Heart left ventricle (tissue), 13 donors: ENCODE results near the gene CDC123.

Experiments
- POLR2A ChIP-seq, 2 donors: fragments of 450-650 bp; IDR thresholded peaks; one replicate each; pipeline ENCODE4 v1.6.1; 2017; ENCODE audit warnings: antibody characterized with exemption in 2 of 2, mild to moderate bottlenecking in 2 of 2, moderate library complexity in 2 of 2
- TF ChIP-seq, protein P1 (sequence below), 12 donors: fragments of 200-600 bp; sonication (generic) in 4 of 12; IDR thresholded peaks; one replicate each; pipeline versions ENCODE4 v1.5.0 to v1.8.0; 2018 to 2022; ENCODE audit warnings: antibody characterized with exemption in 12 of 12, mild to moderate bottlenecking in 5 of 12
- donor health status: ischemic (EF 13 %, LVEDD 7.1; RV severe dilation, severe dysfunction).
- donor health status: DM: no; HTN: yes; CAD: no.
- donor health status: DM: no; HTN: no; CAD: no.
- donor health status: ischemic (EF 25% LVEDD 6.9; RV normal size, moderate dysfunction).
- donor health status: ischemic (EF 25% LVEDD 5.7; RV mildly dilated, moderate dysfunction).
- donor health status: ischemic (EF 35%, LVEDD 5.7; RV mildly dilated, moderate dysfunction).
- donor health status: nonischemic (EF 11% LVEDD 7.7; RV severe dilation, severe dysfunction).
- donor health status: DM: yes; HTN: yes; CAD: no.
- donor health status: PGD.
- donor health status: ischemic (EF 29% LVEDD 5.4; RV normal size, mild dysfunction).
- donor health status: nonischemic (EF 23%, LVEDD 6.1; RV moderate dilation, normal function).

DNA sequence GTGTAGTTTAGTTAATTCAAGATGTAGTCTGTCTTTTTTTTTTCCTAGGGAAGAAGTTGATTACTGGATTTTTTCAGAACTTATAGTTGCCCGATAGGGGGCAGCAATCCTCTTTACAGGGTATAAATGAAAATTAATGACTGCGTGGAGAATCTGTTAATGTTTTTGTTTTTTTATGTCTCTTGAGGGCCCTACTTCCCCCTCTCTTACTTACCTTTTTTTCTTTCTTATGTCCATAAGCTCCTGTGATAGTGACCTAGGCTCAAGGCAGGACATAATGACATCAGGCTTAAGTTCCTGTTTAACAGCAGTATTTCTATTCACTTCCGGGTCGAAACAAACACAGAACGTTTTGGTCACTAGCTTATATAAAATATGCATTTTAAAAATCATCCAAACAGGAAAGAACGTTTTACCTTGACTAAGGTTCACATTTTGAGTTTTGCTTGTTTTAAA, 18.8 kb downstream of the CDC123 start:
- TF ChIP-seq, protein P1, sequence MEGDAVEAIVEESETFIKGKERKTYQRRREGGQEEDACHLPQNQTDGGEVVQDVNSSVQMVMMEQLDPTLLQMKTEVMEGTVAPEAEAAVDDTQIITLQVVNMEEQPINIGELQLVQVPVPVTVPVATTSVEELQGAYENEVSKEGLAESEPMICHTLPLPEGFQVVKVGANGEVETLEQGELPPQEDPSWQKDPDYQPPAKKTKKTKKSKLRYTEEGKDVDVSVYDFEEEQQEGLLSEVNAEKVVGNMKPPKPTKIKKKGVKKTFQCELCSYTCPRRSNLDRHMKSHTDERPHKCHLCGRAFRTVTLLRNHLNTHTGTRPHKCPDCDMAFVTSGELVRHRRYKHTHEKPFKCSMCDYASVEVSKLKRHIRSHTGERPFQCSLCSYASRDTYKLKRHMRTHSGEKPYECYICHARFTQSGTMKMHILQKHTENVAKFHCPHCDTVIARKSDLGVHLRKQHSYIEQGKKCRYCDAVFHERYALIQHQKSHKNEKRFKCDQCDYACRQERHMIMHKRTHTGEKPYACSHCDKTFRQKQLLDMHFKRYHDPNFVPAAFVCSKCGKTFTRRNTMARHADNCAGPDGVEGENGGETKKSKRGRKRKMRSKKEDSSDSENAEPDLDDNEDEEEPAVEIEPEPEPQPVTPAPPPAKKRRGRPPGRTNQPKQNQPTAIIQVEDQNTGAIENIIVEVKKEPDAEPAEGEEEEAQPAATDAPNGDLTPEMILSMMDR (IDR thresholded peaks at IDR 0.05): peak; percentile 60 to 78 (median 70)
- TF ChIP-seq POLR2A (IDR thresholded peaks at IDR 0.05): no peak
